Neural progenitor cell (in vitro differentiated cells): ENCODE results near the gene VWA3B. TPM values are rescaled to one million over a fixed set of nuclear protein-coding genes. Genes with fewer than 3 reads are reported as not detected.

ENCODE experiments used
- DNase-seq: peaks from one replicate; pipeline ENCODE4 v3.0.0-alpha.2; 2016; ENCODE audit warnings: low spot score
- H2AFZ ChIP-seq: fragments of 200-600 bp; sonication (generic); replicated peaks from 2 replicates; pipeline ENCODE4 v1.6.1; 2016; ENCODE audit warnings: antibody characterized with exemption
- H3F3A ChIP-seq: fragments of 200-600 bp; sonication (generic); 2 replicates; pipeline ENCODE4 v1.6.1; 2016; ENCODE audit warnings: antibody characterized with exemption, low read depth
- H3K27ac ChIP-seq: fragments of 200-600 bp; sonication (generic); 2 replicates; pipeline ENCODE4 v1.5.1; 2016; ENCODE audit warnings: mild to moderate bottlenecking
- H3K27me3 ChIP-seq: fragments of 200-600 bp; sonication (generic); 2 replicates; pipeline ENCODE4 v1.6.1; 2016; ENCODE audit warnings: mild to moderate bottlenecking, moderate library complexity
- H3K36me3 ChIP-seq: fragments of 200-600 bp; sonication (generic); 2 replicates; pipeline ENCODE4 v1.5.1; 2016
- H3K4me1 ChIP-seq: fragments of 200-600 bp; sonication (generic); 2 replicates; pipeline ENCODE4 v1.6.1; 2016; ENCODE audit warnings: mixed run types
- H3K4me2 ChIP-seq: fragments of 200-600 bp; sonication (generic); 2 replicates; pipeline ENCODE4 v1.6.1; 2016
- H3K4me3 ChIP-seq: fragments of 200-600 bp; sonication (generic); 2 replicates; pipeline ENCODE4 v1.5.1; 2016
- H3K79me2 ChIP-seq: fragments of 200-600 bp; sonication (generic); 2 replicates; pipeline ENCODE4 v1.6.1; 2016; ENCODE audit warnings: low read depth
- H3K9ac ChIP-seq: fragments of 200-600 bp; sonication (generic); 2 replicates; pipeline ENCODE4 v1.6.1; 2016
- H3K9me3 ChIP-seq: fragments of 200-600 bp; sonication (generic); 2 replicates; pipeline ENCODE4 v1.5.1; 2016; ENCODE audit warnings: low read depth
- H4K20me1 ChIP-seq: fragments of 200-600 bp; sonication (generic); 2 replicates; pipeline ENCODE4 v1.6.1; 2016; ENCODE audit warnings: low read depth
- H3K27ac Mint-ChIP-seq: 3 replicates; pipeline ENCODE4 v1.8.0; 2021; ENCODE audit warnings: mixed read lengths
- H3K27me3 Mint-ChIP-seq: 2 replicates; pipeline ENCODE4 v1.8.0; 2022; ENCODE audit warnings: low read depth, mild to moderate bottlenecking, inconsistent platforms, moderate library complexity, mixed read lengths; ENCODE audit not compliant: insufficient read depth
- H3K36me3 Mint-ChIP-seq: 3 replicates; pipeline ENCODE4 v1.8.0; 2021; ENCODE audit warnings: mixed read lengths
- H3K4me1 Mint-ChIP-seq: 3 replicates; pipeline ENCODE4 v1.8.0; 2021; ENCODE audit warnings: mixed read lengths
- H3K4me3 Mint-ChIP-seq: 3 replicates; pipeline ENCODE4 v1.8.0; 2021; ENCODE audit warnings: mild to moderate bottlenecking, moderate library complexity, mixed read lengths
- H3K9me3 Mint-ChIP-seq: 3 replicates; pipeline ENCODE4 v1.8.0; 2020; ENCODE audit warnings: mixed read lengths
- CTCF ChIP-seq: fragments of 200-600 bp; sonication (generic); IDR thresholded peaks from 2 replicates; pipeline ENCODE4 v1.5.1; 2017; ENCODE audit warnings: antibody characterized with exemption, mild to moderate bottlenecking
- EZH2 ChIP-seq: fragments of 200-600 bp; sonication (generic); IDR thresholded peaks from 2 replicates; pipeline ENCODE4 v1.6.1; 2017; ENCODE audit warnings: antibody characterized with exemption, mild to moderate bottlenecking, moderate library complexity
- EZH2phosphoT487 ChIP-seq: fragments of 200-600 bp; sonication (generic); IDR thresholded peaks from 2 replicates; pipeline ENCODE4 v1.6.1; 2017; ENCODE audit warnings: antibody characterized with exemption
- total RNA-seq: library from RNA; depleted of rRNA; stranded (reverse); fragments of >200 nt; gene quantifications from 2 replicates; pipeline ENCODE4 v1.2.3, GENCODE V29; 2015; ENCODE audit warnings: low replicate concordance

The VWA3B gene
- total RNA-seq, 1 donor from 2014 or later: not detected

- Mint-ChIP-seq H3K9me3 (peaks cover 3% of the 10 kb centered on the region), H3K27me3 (peaks cover 6% of the 10 kb centered on the region), H3K4me3 (no peak overlapping the region), H3K4me1 (peaks cover 16% of the 10 kb centered on the region), H3K36me3 (no peaks in the 10 kb centered on the region), H3K27ac (no peak overlapping the region)
- H3K4me3 ChIP-seq: no peak overlapping the region
- no peaks in the 10 kb centered on the region for H3K9me3 ChIP-seq
- H3K4me1 ChIP-seq: peaks cover 7% of the 10 kb centered on the region
- no peaks in the 10 kb centered on the region for H4K20me1 ChIP-seq
- no peaks in the 10 kb centered on the region for H3F3A ChIP-seq
- no peak overlapping the region for H3K4me2 ChIP-seq
- no peak overlapping the region for H3K27ac ChIP-seq
- TF ChIP-seq EZH2phosphoT487 (no peak), EZH2 (no peak), CTCF (no peak)
- DNase-seq: no peak
- no peak overlapping the region for H2AFZ ChIP-seq
- no peaks in the 10 kb centered on the region for H3K79me2 ChIP-seq
- H3K27me3 ChIP-seq: no peaks in the 10 kb centered on the region
- no peaks in the 10 kb centered on the region for H3K36me3 ChIP-seq
- no peak overlapping the region for H3K9ac ChIP-seq
These were observed 223.0 kb downstream of the VWA3B start for GRCh38 chr2:98310010-98310409.

GRCh38 chr2:98311090-98311489, 224.1 kb downstream of the VWA3B start:
- no peaks in the 10 kb centered on the region for H3K36me3 Mint-ChIP-seq
- peaks cover 16% of the 10 kb centered on the region for H3K4me1 Mint-ChIP-seq
- peaks cover 6% of the 10 kb centered on the region for H3K27me3 Mint-ChIP-seq
- H3K27ac Mint-ChIP-seq: no peak overlapping the region
- H3K9me3 Mint-ChIP-seq: peaks cover 3% of the 10 kb centered on the region
- no peak for DNase-seq
- H3K27ac ChIP-seq: no peak overlapping the region
- H3K36me3 ChIP-seq: no peaks in the 10 kb centered on the region
- H3K4me3 Mint-ChIP-seq: no peak overlapping the region
- H3K4me2 ChIP-seq: no peak overlapping the region
- no peaks in the 10 kb centered on the region for H3K27me3 ChIP-seq
- TF ChIP-seq CTCF: no peak
- no peak overlapping the region for H3K9ac ChIP-seq
- no peaks in the 10 kb centered on the region for H3K9me3 ChIP-seq
- no peaks in the 10 kb centered on the region for H4K20me1 ChIP-seq
- no peak overlapping the region for H2AFZ ChIP-seq
- no peak overlapping the region for H3K4me3 ChIP-seq
- H3K4me1 ChIP-seq: peaks cover 7% of the 10 kb centered on the region
- no peaks in the 10 kb centered on the region for H3F3A ChIP-seq
- no peaks in the 10 kb centered on the region for H3K79me2 ChIP-seq

- Histone ChIP-seq H4K20me1 (no peaks in the 10 kb centered on the region), H3K27ac (no peak overlapping the region), H3K27me3 (no peaks in the 10 kb centered on the region), H3K36me3 (no peaks in the 10 kb centered on the region), H2AFZ (no peak overlapping the region), H3F3A (no peaks in the 10 kb centered on the region), H3K4me2 (no peak overlapping the region), H3K4me3 (no peak overlapping the region), H3K79me2 (no peaks in the 10 kb centered on the region), H3K9me3 (no peaks in the 10 kb centered on the region), H3K4me1 (peaks cover 7% of the 10 kb centered on the region), H3K9ac (no peak overlapping the region)
- H3K4me1 Mint-ChIP-seq: peaks cover 16% of the 10 kb centered on the region
- peaks cover 6% of the 10 kb centered on the region for H3K27me3 Mint-ChIP-seq
- no peak overlapping the region for H3K4me3 Mint-ChIP-seq
- H3K36me3 Mint-ChIP-seq: no peaks in the 10 kb centered on the region
- H3K9me3 Mint-ChIP-seq: peaks cover 6% of the 10 kb centered on the region
- no peak for DNase-seq
- H3K27ac Mint-ChIP-seq: no peak overlapping the region
- no peak for TF ChIP-seq EZH2
- no peak for TF ChIP-seq EZH2phosphoT487
- TF ChIP-seq CTCF: no peak
These were observed 225.0 kb downstream of the VWA3B start for GRCh38 chr2:98311771-98312545.
